Parathyroid adenoma (tissue), 2 donors: Measurements from ENCODE around the gene NFASC.

Source experiments
- H2AFZ ChIP-seq: fragments of 300-600 bp; sonication (generic); one replicate; pipeline ENCODE4 v1.7.0; 2017; ENCODE audit warnings: antibody characterized with exemption, mild to moderate bottlenecking
- H3K27ac ChIP-seq: fragments of 300-600 bp; sonication (generic); one replicate; pipeline ENCODE4 v1.7.0; 2017
- H3K27me3 ChIP-seq: fragments of 300-600 bp; sonication (generic); one replicate; pipeline ENCODE4 v1.7.0; 2017; ENCODE audit warnings: low read length; ENCODE audit not compliant: control insufficient read depth, insufficient read depth
- H3K36me3 ChIP-seq: fragments of 300-600 bp; sonication (generic); one replicate; pipeline ENCODE4 v1.7.0; 2017; ENCODE audit warnings: low read length; ENCODE audit not compliant: control insufficient read depth, insufficient read depth
- H3K4me1 ChIP-seq: fragments of 300-600 bp; sonication (generic); one replicate; pipeline ENCODE4 v1.7.0; 2017; ENCODE audit warnings: control low read depth
- H3K4me2 ChIP-seq: fragments of 300-600 bp; sonication (generic); one replicate; pipeline ENCODE4 v1.7.0; 2017; ENCODE audit warnings: low read length
- H3K4me3 ChIP-seq: fragments of 300-600 bp; sonication (generic); one replicate; pipeline ENCODE4 v1.7.0; 2017; ENCODE audit warnings: low read depth, low read length
- H3K79me2 ChIP-seq: fragments of 300-600 bp; sonication (generic); one replicate; pipeline ENCODE4 v1.7.0; 2017; ENCODE audit warnings: control low read depth
- H3K9ac ChIP-seq: fragments of 300-600 bp; sonication (generic); one replicate; pipeline ENCODE4 v1.7.0; 2017; ENCODE audit warnings: mild to moderate bottlenecking
- H3K9me3 ChIP-seq: fragments of 300-600 bp; sonication (generic); one replicate; pipeline ENCODE4 v1.7.0; 2017; ENCODE audit warnings: low read length; ENCODE audit not compliant: control insufficient read depth
- CTCF ChIP-seq: fragments of 300-600 bp; sonication (generic); IDR thresholded peaks from one replicate; pipeline ENCODE4 v1.7.0; 2017; ENCODE audit warnings: antibody characterized with exemption, mild to moderate bottlenecking
- donor health status: primary hyperparathyroidism.

The NFASC gene

GRCh38 chr1:205060746-205061145 is 190.1 kb downstream of the NFASC start:
- Histone ChIP-seq H3K4me1 (no peaks in the 10 kb centered on the region), H3K9me3 (no peaks in the 10 kb centered on the region), H2AFZ (no peak overlapping the region), H3K36me3 (no peaks in the 10 kb centered on the region), H3K27me3 (no peaks in the 10 kb centered on the region), H3K4me2 (no peak overlapping the region), H3K9ac (no peak overlapping the region), H3K27ac (no peak overlapping the region), H3K79me2 (no peaks in the 10 kb centered on the region), H3K4me3 (no peak overlapping the region)
- no peak for TF ChIP-seq CTCF

GRCh38 chr1:205061227-205061626 is 190.6 kb downstream of the NFASC start:
- Histone ChIP-seq H2AFZ (no peak overlapping the region), H3K9me3 (no peaks in the 10 kb centered on the region), H3K4me3 (no peak overlapping the region), H3K9ac (no peak overlapping the region), H3K4me2 (no peak overlapping the region), H3K36me3 (no peaks in the 10 kb centered on the region), H3K4me1 (no peaks in the 10 kb centered on the region), H3K27me3 (no peaks in the 10 kb centered on the region), H3K79me2 (no peaks in the 10 kb centered on the region), H3K27ac (no peak overlapping the region)
- TF ChIP-seq CTCF, result no peak

- Histone ChIP-seq H3K27me3 (no peaks in the 10 kb centered on the region), H2AFZ (no peak overlapping the region), H3K9me3 (no peaks in the 10 kb centered on the region), H3K36me3 (no peaks in the 10 kb centered on the region), H3K9ac (no peak overlapping the region), H3K4me3 (no peak overlapping the region), H3K4me2 (no peak overlapping the region), H3K4me1 (no peaks in the 10 kb centered on the region), H3K79me2 (no peaks in the 10 kb centered on the region), H3K27ac (no peak overlapping the region)
- TF ChIP-seq CTCF, result peak; percentile 58
Observed at GRCh38 chr1:205061665-205062069, 191.0 kb downstream of the NFASC start.

- Histone ChIP-seq H3K79me2 (no peaks in the 10 kb centered on the region), H3K4me1 (no peaks in the 10 kb centered on the region), H3K27me3 (no peaks in the 10 kb centered on the region), H3K27ac (no peak overlapping the region), H3K4me2 (no peak overlapping the region), H3K9ac (no peak overlapping the region), H3K36me3 (no peaks in the 10 kb centered on the region), H2AFZ (no peak overlapping the region), H3K4me3 (no peak overlapping the region), H3K9me3 (no peaks in the 10 kb centered on the region)
- TF ChIP-seq CTCF, result no peak
Observed at GRCh38 chr1:205062319-205062718, 191.7 kb downstream of the NFASC start.

GRCh38 chr1:205062895-205063294 is 192.2 kb downstream of the NFASC start:
- no peaks in the 10 kb centered on the region for H3K4me1 ChIP-seq
- no peak overlapping the region for H3K4me2 ChIP-seq
- no peak for TF ChIP-seq CTCF
- no peaks in the 10 kb centered on the region for H3K27me3 ChIP-seq
- no peak overlapping the region for H3K27ac ChIP-seq
- no peaks in the 10 kb centered on the region for H3K79me2 ChIP-seq
- no peaks in the 10 kb centered on the region for H3K36me3 ChIP-seq
- no peak overlapping the region for H3K9ac ChIP-seq
- no peak overlapping the region for H2AFZ ChIP-seq
- no peak overlapping the region for H3K4me3 ChIP-seq
- no peaks in the 10 kb centered on the region for H3K9me3 ChIP-seq
